Erythroblast (primary cell): Measurements from ENCODE around the gene CACNA2D1.

Experiments
- GATA1 ChIP-seq: IDR thresholded peaks from 2 replicates; pipeline ENCODE4 v1.6.1; 2011; ENCODE audit warnings: low read depth, mild to moderate bottlenecking, control low read depth, low read length, moderate library complexity
- POLR2A ChIP-seq: IDR thresholded peaks from 2 replicates; pipeline ENCODE4 v1.6.1; 2011; ENCODE audit warnings: mild to moderate bottlenecking, low read length

- TF ChIP-seq POLR2A (no peak), GATA1 (no peak)
These were observed 361.8 kb downstream of the CACNA2D1 start for GRCh38 chr7:82081644-82082224.
